GM19035 (cell line): ENCODE data around the gene NPHP4.

Experiments
- ATAC-seq: cut with Tn5 transposase; IDR thresholded peaks from one replicate; pipeline ENCODE4 v1.9.1; 2021; ENCODE audit not compliant: unreplicated experiment

Gene NPHP4

GRCh38 chr1:5992026-5992813 is at the start of gene NPHP4:
NPHP4 (minus strand) TSS chr1:5992425; CDS start chr1:5986289, 6,136 bp downstream.
- ATAC-seq: peak; percentile 89

GRCh38 chr1:6041432-6042062 is 49.3 kb upstream of the NPHP4 start:
- ATAC-seq: no peak

- no peak for ATAC-seq
Measured at GRCh38 chr1:6040861-6041415, 48.7 kb upstream of the NPHP4 start.

GRCh38 chr1:6040444-6040843 is 48.2 kb upstream of the NPHP4 start:
- no peak for ATAC-seq

- ATAC-seq: no peak
Measured at GRCh38 chr1:6039031-6039430, 46.8 kb upstream of the NPHP4 start.

- no peak for ATAC-seq
Measured at GRCh38 chr1:6038603-6039002, 46.4 kb upstream of the NPHP4 start.

GRCh38 chr1:6037338-6037762 is 45.1 kb upstream of the NPHP4 start:
- no peak for ATAC-seq

- no peak for ATAC-seq
Measured at GRCh38 chr1:6035719-6036118, 43.5 kb upstream of the NPHP4 start.

- no peak for ATAC-seq
Measured at GRCh38 chr1:6035303-6035702, 43.1 kb upstream of the NPHP4 start.

GRCh38 chr1:6034750-6035096 is 42.5 kb upstream of the NPHP4 start:
- no peak for ATAC-seq

GRCh38 chr1:6033986-6034749 is 41.9 kb upstream of the NPHP4 start:
- no peak for ATAC-seq

- ATAC-seq: no peak
Measured at GRCh38 chr1:6033124-6033523, 40.9 kb upstream of the NPHP4 start.

- no peak for ATAC-seq
Measured at GRCh38 chr1:6030547-6031261, 38.5 kb upstream of the NPHP4 start.

- ATAC-seq: no peak
Measured at GRCh38 chr1:6030132-6030531, 37.9 kb upstream of the NPHP4 start.

- no peak for ATAC-seq
Measured at GRCh38 chr1:6029351-6029750, 37.1 kb upstream of the NPHP4 start.

GRCh38 chr1:6028042-6028850 is 36.0 kb upstream of the NPHP4 start:
- no peak for ATAC-seq

- ATAC-seq: no peak
Measured at GRCh38 chr1:6027591-6027990, 35.4 kb upstream of the NPHP4 start.

- peak; percentile 85 for ATAC-seq
Measured at GRCh38 chr1:6026095-6026809, 34.0 kb upstream of the NPHP4 start.

GRCh38 chr1:6025269-6026094 is 33.3 kb upstream of the NPHP4 start:
- ATAC-seq: no peak
